Measurements from ENCODE around the gene TIGD2. TPM values are rescaled to one million over a fixed set of nuclear protein-coding genes. Genes with fewer than 3 reads are reported as not detected.
"Not testable (repeated sequence)": the region's sequence is repeated elsewhere in the genome, so short reads cannot be mapped to it uniquely, and the experiment has no call there.

TIGD2 gene
- total RNA-seq, 4 donors from 2014 or later = 2.1 to 2.5 (median 2.4) TPM

- H3K9me3 ChIP-seq = no peaks in the 10 kb centered on the region
- WGBS = 91% methylated on average over 5 of the region's 5 CpGs
- H3K27ac ChIP-seq (replicated peaks in 1 of 4) = no peak overlapping the region
- H3K4me3 ChIP-seq = no peak overlapping the region
- DNase-seq (ENCODE audit: extremely low spot score) = no peak
- intact Hi-C loops (cut with DNase I) = no loop called here
- H3K27me3 ChIP-seq = no peaks in the 10 kb centered on the region
- H3K4me1 ChIP-seq = peaks cover 0 to 3% (median 0%) of the 10 kb centered on the region in 4 donors
- H3K36me3 ChIP-seq = no peaks in the 10 kb centered on the region
- no peak for TF ChIP-seq POLR2A (IDR thresholded peaks at IDR 0.05; ENCODE audit: low read depth)
- no peak for TF ChIP-seq POLR2AphosphoS5 (IDR thresholded peaks at IDR 0.05)
- no peak for TF ChIP-seq CTCF (IDR thresholded peaks at IDR 0.05)
- TF ChIP-seq EP300 (IDR thresholded peaks at IDR 0.05) = no peak
Measured at GRCh38 chr4:89137231-89137630, 25.9 kb downstream of the TIGD2 start.

GRCh38 chr4:89137695-89138094 is 26.4 kb downstream of the TIGD2 start:
- no peak for TF ChIP-seq EP300 (IDR thresholded peaks at IDR 0.05)
- no peak for TF ChIP-seq CTCF (IDR thresholded peaks at IDR 0.05)
- TF ChIP-seq POLR2AphosphoS5 (IDR thresholded peaks at IDR 0.05) = no peak
- no peak for TF ChIP-seq POLR2A (IDR thresholded peaks at IDR 0.05; ENCODE audit: low read depth)
- intact Hi-C loops (cut with DNase I) = no loop called here

GRCh38 chr4:89140168-89140759 is 28.9 kb downstream of the TIGD2 start:
- H3K4me3 ChIP-seq = no peak overlapping the region
- DNase-seq (ENCODE audit: extremely low spot score) = no peak
- no peaks in the 10 kb centered on the region for H3K9me3 ChIP-seq
- H3K4me1 ChIP-seq = no peaks in the 10 kb centered on the region
- 95% methylated on average over 6 of the region's 6 CpGs for WGBS
- no peak overlapping the region for H3K27ac ChIP-seq (replicated peaks in 1 of 4)
- no peaks in the 10 kb centered on the region for H3K27me3 ChIP-seq
- no peaks in the 10 kb centered on the region for H3K36me3 ChIP-seq
- intact Hi-C loops (cut with DNase I) = no loop called here
- TF ChIP-seq EP300 (IDR thresholded peaks at IDR 0.05) = no peak
- no peak for TF ChIP-seq POLR2A (IDR thresholded peaks at IDR 0.05; ENCODE audit: low read depth)
- no peak for TF ChIP-seq CTCF (IDR thresholded peaks at IDR 0.05)
- no peak for TF ChIP-seq POLR2AphosphoS5 (IDR thresholded peaks at IDR 0.05)

More at GRCh38 chr4:89137695-89138094, 26.4 kb downstream of the TIGD2 start:
- no peaks in the 10 kb centered on the region for H3K27me3 ChIP-seq
- no peak for DNase-seq (ENCODE audit: extremely low spot score)
- no peaks in the 10 kb centered on the region for H3K9me3 ChIP-seq
- WGBS = 85% methylated on average over 12 of the region's 12 CpGs
- H3K4me3 ChIP-seq = no peak overlapping the region
- no peaks in the 10 kb centered on the region for H3K36me3 ChIP-seq
- no peak overlapping the region for H3K27ac ChIP-seq (replicated peaks in 1 of 4)
- peaks cover 0 to 3% (median 0%) of the 10 kb centered on the region in 4 donors for H3K4me1 ChIP-seq

- H3K4me3 ChIP-seq = no peak overlapping the region
- intact Hi-C loops (cut with DNase I) = no loop called here
- no peaks in the 10 kb centered on the region for H3K27me3 ChIP-seq
- H3K9me3 ChIP-seq = no peaks in the 10 kb centered on the region
- no peak overlapping the region for H3K27ac ChIP-seq (replicated peaks in 1 of 4)
- WGBS = 67% methylated on average over 4 of the region's 4 CpGs
- no peak for DNase-seq (ENCODE audit: extremely low spot score)
- TF ChIP-seq POLR2A (IDR thresholded peaks at IDR 0.05; ENCODE audit: low read depth) (no peak), CTCF (IDR thresholded peaks at IDR 0.05) (no peak)
- H3K36me3 ChIP-seq = no peaks in the 10 kb centered on the region
- no peaks in the 10 kb centered on the region for H3K4me1 ChIP-seq
Measured at GRCh38 chr4:89142691-89143669, 31.6 kb downstream of the TIGD2 start.

GRCh38 chr4:89144652-89145051 is 33.3 kb downstream of the TIGD2 start:
- intact Hi-C loops (cut with DNase I); H3K27me3 ChIP-seq; H3K4me3 ChIP-seq; H3K36me3 ChIP-seq; H3K27ac ChIP-seq (replicated peaks in 1 of 4); H3K9me3 ChIP-seq; DNase-seq (ENCODE audit: extremely low spot score); H3K4me1 ChIP-seq: not testable (repeated sequence)
- WGBS = 100% methylated on average over 1 of the region's 1 CpG

All from esophagus muscularis mucosa (tissue), 4 donors.